Measurements from ENCODE around the gene CHIT1.

DNA sequence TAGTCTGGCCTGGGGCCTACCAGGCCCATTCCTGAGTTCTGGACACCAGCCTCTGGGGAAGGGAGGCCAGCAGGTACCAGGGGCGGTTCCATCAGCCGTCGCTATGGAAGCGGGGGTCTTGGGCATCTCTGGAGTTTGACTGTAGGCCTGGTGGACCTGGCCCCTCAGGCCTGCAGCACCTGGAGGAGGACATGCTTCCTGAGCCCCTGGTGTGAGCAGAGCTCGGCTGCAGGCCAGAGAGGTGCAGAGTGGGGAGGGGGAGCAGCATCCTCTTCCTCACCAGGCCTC is 61.6 kb downstream of the CHIT1 start:
- TF ChIP-seq POLR2A (IDR thresholded peaks at IDR 0.05): no peak
- TF ChIP-seq, protein P1, sequence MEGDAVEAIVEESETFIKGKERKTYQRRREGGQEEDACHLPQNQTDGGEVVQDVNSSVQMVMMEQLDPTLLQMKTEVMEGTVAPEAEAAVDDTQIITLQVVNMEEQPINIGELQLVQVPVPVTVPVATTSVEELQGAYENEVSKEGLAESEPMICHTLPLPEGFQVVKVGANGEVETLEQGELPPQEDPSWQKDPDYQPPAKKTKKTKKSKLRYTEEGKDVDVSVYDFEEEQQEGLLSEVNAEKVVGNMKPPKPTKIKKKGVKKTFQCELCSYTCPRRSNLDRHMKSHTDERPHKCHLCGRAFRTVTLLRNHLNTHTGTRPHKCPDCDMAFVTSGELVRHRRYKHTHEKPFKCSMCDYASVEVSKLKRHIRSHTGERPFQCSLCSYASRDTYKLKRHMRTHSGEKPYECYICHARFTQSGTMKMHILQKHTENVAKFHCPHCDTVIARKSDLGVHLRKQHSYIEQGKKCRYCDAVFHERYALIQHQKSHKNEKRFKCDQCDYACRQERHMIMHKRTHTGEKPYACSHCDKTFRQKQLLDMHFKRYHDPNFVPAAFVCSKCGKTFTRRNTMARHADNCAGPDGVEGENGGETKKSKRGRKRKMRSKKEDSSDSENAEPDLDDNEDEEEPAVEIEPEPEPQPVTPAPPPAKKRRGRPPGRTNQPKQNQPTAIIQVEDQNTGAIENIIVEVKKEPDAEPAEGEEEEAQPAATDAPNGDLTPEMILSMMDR (IDR thresholded peaks at IDR 0.05 in 4 of 5, conservative IDR thresholded peaks at IDR 0.05 in 1 of 5): no peak
